ENCODE results near the gene RBM27. TPM values are rescaled to one million over a fixed set of nuclear protein-coding genes. Genes with fewer than 3 reads are reported as not detected.

RBM27 gene
- total RNA-seq, 2 experiments from 2014 or later = 19.3 to 21.8 TPM

DNA sequence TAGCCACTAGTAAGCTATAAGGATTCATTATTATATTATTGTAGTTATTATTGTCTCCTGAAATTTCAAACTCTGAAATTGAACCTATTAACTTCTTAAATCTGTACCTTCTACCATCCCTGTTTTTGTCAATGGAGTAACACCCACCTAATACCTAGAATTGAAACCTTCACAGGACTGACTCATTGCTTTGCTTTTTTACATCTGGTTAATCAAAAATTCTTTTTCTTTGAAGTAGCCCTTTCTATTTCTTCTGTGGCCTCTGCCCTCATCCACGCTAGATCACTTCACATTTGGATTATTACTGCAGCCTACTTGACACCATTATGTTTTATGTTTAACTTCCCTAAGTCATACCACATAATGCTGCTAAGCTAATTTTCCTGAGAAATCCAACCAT is 35.6 kb downstream of the RBM27 start:
- CTCF ChIA-PET = interaction anchor here (0.5 to 0.7 kb wide), 2 partner anchors 38 to 108 kb away, joined by 3 to 4 read pairs; no protein-coding TSS in a partner anchor
- POLR2A ChIA-PET = no interaction called here
- peaks cover 25% of the 10 kb centered on the region for H3K36me3 Mint-ChIP-seq
- H3K4me3 Mint-ChIP-seq = no peak overlapping the region
- H3K27ac Mint-ChIP-seq = no peak overlapping the region
- H3K4me1 Mint-ChIP-seq (ENCODE audit: low read depth) = peaks cover 8% of the 10 kb centered on the region
- no peaks in the 10 kb centered on the region for H3K27me3 Mint-ChIP-seq
- DNase-seq = no peak
- H3K9me3 Mint-ChIP-seq = no peaks in the 10 kb centered on the region
- intact Hi-C loops (cut with micrococcal nuclease) = loop anchor here (1.0 kb wide), 2 partner anchors 36 to 57 kb away; partner anchors contain the start of genes LARS1 and RBM27

- H3K4me3 Mint-ChIP-seq = no peak overlapping the region
- DNase-seq = no peak
- intact Hi-C loops (cut with micrococcal nuclease) = no loop called here
- peaks cover 26% of the 10 kb centered on the region for H3K36me3 Mint-ChIP-seq
- CTCF ChIA-PET = no interaction called here
- no peaks in the 10 kb centered on the region for H3K9me3 Mint-ChIP-seq
- peaks cover 8% of the 10 kb centered on the region for H3K4me1 Mint-ChIP-seq (ENCODE audit: low read depth)
- no peaks in the 10 kb centered on the region for H3K27me3 Mint-ChIP-seq
- POLR2A ChIA-PET = no interaction called here
- H3K27ac Mint-ChIP-seq = no peak overlapping the region
These were observed 37.5 kb downstream of the RBM27 start for GRCh38 chr5:146240951-146241350.

GRCh38 chr5:146243247-146243646 is 39.8 kb downstream of the RBM27 start:
- no peaks in the 10 kb centered on the region for H3K27me3 Mint-ChIP-seq
- peaks cover 15% of the 10 kb centered on the region for H3K36me3 Mint-ChIP-seq
- CTCF ChIA-PET = no interaction called here
- H3K9me3 Mint-ChIP-seq = no peaks in the 10 kb centered on the region
- no peak for DNase-seq
- H3K4me1 Mint-ChIP-seq (ENCODE audit: low read depth) = peaks cover 9% of the 10 kb centered on the region
- POLR2A ChIA-PET = no interaction called here
- H3K27ac Mint-ChIP-seq = no peak overlapping the region
- intact Hi-C loops (cut with micrococcal nuclease) = no loop called here
- H3K4me3 Mint-ChIP-seq = no peak overlapping the region

GRCh38 chr5:146248561-146248960 is 45.2 kb downstream of the RBM27 start:
- Mint-ChIP-seq H3K4me3 (no peak overlapping the region), H3K36me3 (peaks cover 9% of the 10 kb centered on the region), H3K27ac (no peak overlapping the region), H3K4me1 (ENCODE audit: low read depth) (peaks cover 5% of the 10 kb centered on the region), H3K9me3 (no peaks in the 10 kb centered on the region), H3K27me3 (no peaks in the 10 kb centered on the region)
- DNase-seq = no peak
- ChIA-PET CTCF (no interaction called here), POLR2A (no interaction called here)
- intact Hi-C loops (cut with micrococcal nuclease) = no loop called here

DNA sequence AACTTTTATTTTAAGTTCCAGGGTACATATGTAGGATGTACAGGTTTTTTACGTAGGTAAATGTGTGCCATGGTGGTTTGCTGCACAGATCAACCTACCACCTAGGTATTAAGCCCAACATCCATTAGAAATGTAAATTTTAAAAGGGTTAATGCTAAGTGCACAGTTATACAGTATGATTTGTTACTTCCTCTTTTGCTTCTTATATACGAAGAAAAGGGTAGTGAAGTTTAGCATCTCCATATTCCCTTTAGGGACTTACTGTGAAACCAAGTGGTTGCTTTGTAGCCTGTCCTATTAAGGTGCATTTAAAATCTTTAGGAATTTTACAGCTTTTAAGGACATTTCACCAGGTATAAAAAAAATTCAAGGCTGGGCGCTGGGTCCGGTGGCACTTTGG is 46.4 kb downstream of the RBM27 start:
- H3K9me3 Mint-ChIP-seq = no peaks in the 10 kb centered on the region
- intact Hi-C loops (cut with micrococcal nuclease) = no loop called here
- peaks cover 13% of the 10 kb centered on the region for H3K4me1 Mint-ChIP-seq (ENCODE audit: low read depth)
- DNase-seq = no peak
- POLR2A ChIA-PET = no interaction called here
- no peak overlapping the region for H3K27ac Mint-ChIP-seq
- CTCF ChIA-PET = no interaction called here
- H3K27me3 Mint-ChIP-seq = no peaks in the 10 kb centered on the region
- H3K36me3 Mint-ChIP-seq = peaks cover 9% of the 10 kb centered on the region
- H3K4me3 Mint-ChIP-seq = no peak overlapping the region

Other genes with a start within 250 kb of the RBM27 start
- under 1 TPM in 1 of 2 experiments, not detected in 1; 0.36 TPM for gene PLAC8L1, start 98.0 kb upstream of the RBM27 start, total RNA-seq
- 100 to 1,000 TPM; 138 to 140 TPM for gene LARS1, start 21.0 kb upstream of the RBM27 start, total RNA-seq
- not detected for gene POU4F3, start 135.2 kb downstream of the RBM27 start, total RNA-seq
- gene TCERG1, start 243.7 kb downstream of the RBM27 start, total RNA-seq = 10 to 100 TPM; 93.3 to 99.4 TPM